ENCODE measurements around the gene EME1.
"Not testable (repeated sequence)": the region's sequence is repeated elsewhere in the genome, so short reads cannot be mapped to it uniquely, and the experiment has no call there.

The EME1 gene

DNA sequence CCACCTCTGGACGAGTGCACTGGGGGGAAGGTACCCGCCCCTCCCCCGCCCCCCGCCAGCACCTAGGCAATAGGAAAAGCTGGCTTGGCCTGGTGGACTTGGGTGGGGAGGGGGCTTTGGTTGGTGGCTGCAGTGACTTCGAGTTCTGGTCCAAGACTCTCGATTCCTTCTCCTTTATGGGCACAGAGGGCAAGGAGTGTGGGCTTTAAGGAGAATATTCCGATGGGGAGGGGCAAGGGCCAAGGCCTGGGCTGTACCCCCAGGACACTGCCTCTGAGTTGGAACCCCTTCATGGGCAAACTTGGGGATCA lies 53.4 kb downstream of the EME1 start:
- DNase-seq (ENCODE audit: low spot score), result no peak

DNA sequence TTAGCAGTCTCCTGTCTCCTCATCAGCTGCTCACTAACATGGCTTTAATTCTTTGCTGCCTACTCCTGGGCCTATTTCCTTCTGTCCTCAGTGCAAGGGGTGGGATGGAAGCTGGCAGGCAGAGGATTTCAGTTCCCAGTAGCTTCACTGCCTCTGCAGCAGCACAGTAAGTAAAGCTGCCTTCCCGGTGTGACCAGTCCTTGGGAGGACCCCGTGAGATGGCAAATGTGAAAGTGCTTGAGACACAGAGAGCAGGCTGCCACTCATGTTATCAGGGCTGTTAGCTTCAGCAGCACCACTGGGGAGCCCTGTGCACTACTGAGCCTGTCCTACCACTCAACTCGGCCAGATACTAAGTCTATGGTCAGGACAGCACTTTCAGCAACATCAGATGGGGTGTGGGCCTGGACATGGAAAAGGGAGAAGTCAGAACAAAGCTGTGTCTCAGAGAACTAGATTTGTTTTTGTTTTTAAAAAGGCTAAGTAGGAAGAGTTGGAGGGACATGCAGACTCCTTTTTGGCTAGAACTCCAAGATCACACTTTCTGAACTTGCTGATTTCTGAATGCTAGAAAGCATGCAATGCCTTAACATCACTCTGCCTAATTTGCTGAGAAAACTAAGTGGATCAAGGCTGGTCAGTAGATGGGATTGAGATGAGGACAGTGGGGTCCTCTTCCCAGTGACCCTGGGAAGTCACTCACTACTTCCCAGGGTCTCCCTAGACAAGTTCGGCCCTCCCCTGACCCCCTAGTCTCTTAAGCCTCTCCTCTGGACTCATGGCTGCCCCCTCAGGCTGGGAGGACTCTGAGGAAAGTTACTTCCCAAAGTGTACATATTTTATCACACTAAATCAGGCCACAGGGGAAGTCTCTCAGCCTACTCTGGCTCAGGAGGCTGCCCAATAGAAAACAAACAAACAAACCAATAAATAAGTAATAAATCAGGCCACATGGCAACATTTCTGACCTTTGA lies 54.1 kb downstream of the EME1 start:
- DNase-seq (ENCODE audit: low spot score), result peak; percentile 83

DNA sequence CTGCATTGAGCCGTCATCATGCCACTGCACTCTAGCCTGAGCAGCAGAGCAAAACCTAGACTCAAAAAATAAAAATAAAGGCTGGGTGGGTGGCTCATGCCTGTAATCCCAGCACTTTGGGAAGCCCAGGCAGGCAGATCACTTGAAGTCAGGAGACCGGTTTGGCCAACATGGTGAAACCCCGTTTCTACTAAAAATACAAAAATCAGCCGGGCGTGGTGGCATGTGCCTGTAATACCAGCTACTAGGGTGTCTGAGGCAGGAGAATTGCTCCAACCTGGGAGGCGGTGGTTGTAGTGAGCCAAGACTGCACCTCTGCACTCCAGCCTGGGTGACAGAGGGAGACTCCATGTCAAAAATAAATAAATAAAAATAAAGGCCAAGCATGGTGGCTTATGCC lies 55.1 kb downstream of the EME1 start:
- DNase-seq (ENCODE audit: low spot score), result not testable (repeated sequence)

DNA sequence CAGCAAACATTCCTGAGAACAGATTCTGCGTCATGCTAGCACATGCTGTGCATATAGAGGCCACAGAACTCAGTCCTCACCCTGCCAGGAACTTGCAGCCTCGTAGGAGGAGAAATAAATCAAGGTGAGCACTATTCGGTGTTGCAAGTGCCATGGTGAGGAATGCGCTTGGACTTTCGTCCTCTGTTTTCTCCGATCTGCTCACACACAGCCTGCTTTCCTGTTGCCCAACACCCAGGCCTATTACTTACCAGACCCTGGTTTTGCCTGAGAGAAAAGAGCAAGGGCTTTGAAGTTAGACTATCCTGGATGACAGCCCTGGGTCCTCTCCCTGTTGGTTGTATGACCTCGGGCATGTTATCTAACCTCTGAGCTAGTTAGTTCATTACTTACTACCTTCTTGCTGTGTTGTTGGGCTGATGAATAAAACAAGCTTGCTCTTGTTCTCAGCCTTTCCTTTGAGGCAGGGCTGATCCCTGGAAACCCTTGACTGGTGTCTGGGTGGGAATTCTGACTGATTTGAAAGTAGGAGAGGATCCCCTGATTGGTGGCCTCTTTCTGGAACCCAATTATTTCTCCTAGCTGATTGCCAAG lies 55.9 kb downstream of the EME1 start:
- no peak for DNase-seq (ENCODE audit: low spot score)

DNA sequence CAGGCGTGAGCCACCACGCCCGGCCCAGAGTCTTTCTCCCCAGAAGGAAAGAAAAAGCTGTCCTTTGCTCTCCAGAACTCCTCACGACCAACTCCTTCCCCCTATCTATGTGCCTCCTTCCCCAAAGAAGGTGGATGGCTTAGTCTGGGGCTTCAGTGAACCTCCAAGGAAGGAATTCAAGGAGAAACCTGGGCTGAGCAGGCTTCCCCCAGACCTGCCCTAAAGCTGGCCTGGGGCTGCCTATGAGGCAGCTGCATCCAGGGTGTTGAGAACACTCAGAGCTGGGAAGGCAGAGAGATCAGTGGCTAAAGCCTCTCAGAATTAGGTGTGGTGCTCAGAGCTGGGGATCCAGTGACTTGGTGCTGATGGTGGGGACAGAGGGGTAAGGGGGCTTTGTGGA lies 56.8 kb downstream of the EME1 start:
- no peak for DNase-seq (ENCODE audit: low spot score)
